ENCODE data around the gene TICAM1. TPM values are rescaled to one million over a fixed set of nuclear protein-coding genes. Genes with fewer than 3 reads are reported as not detected.

TICAM1 gene
- total and polyA plus RNA-seq, 10 of the 15 experiments (the other 5 are each of a cell fraction or from before 2014, with no cell fraction given) = 0.31 to 31.1 (median 5.3) TPM

DNA sequence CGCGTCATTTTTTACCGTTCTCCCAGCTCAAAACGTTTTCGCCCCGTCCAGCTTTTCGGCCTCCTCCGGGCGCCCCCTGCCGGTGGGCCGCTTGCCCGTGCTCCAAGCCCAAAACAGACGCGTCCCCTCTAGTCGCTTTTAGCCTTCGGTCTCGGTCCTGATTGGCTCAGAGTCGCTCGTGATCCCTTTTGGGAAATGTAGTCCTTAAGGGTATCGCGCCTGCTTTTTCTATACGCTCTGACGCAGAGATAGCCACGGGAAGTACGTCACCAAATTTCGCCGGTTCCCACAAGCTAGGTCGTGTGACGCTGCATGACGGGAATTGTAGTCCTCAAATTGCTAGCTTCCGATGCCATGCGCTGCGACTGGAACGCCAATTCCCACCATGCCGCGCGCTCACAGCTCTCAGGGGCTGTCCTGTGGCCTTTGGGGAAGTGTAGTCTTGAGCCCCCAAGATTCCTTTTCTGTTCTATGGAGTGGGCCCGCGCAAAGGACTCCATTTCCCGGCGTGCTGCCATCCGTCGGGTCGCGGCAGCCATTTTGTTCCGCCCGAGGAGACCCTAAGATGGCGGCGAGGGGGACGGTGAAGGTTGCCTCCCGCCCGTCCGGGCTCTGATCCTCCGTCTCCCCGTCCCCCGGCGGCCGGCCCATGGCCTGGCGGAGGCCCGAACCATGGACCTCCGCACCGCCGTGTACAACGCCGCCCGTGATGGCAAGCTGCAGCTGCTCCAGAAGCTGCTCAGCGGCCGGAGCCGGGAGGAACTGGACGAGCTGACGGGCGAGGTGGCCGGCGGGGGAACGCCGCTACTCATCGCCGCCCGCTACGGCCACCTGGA is 40.1 kb downstream of the TICAM1 start, which contains the start of gene FEM1A (continued):
- TF ChIP-seq SMARCA5 (IDR thresholded peaks at IDR 0.05) (no peak; the same call in 1 of the 2 replicates), SRF (IDR thresholded peaks at IDR 0.05; ENCODE audit: low read depth in 2 of 2, low read length in 2 of 2) (peak in 1 of 2 experiments; percentile 48; a peak in 2 of 4 replicates), NR2F1 (conservative IDR thresholded peaks at IDR 0.05) (peak; percentile 68), ATF7 (IDR thresholded peaks at IDR 0.05; ENCODE audit: low read depth) (peak; percentile 94), RCOR1 (conservative IDR thresholded peaks at IDR 0.05; ENCODE audit: low read depth, low read length) (no peak), RFX5 (IDR thresholded peaks at IDR 0.05; ENCODE audit: low read depth, low read length) (no peak), SREBF2 (IDR thresholded peaks at IDR 0.05; ENCODE audit: low read length) (no peak), CBFB (IDR thresholded peaks at IDR 0.05; ENCODE audit: low read depth) (peak; percentile 73), SREBF1 (IDR thresholded peaks at IDR 0.05; ENCODE audit: low read length) (peak; percentile 94), CHD2 (IDR thresholded peaks at IDR 0.05; ENCODE audit: borderline replicate concordance, low read depth, low read length) (peak; percentile 92), DPF2 (IDR thresholded peaks at IDR 0.05) (peak; percentile 56; the same call in 1 of the 2 replicates), WRNIP1 (IDR thresholded peaks at IDR 0.05; ENCODE audit: borderline replicate concordance, low read depth, low read length) (peak; percentile 79; the same call in 1 of the 2 replicates), RAD21 (IDR thresholded peaks at IDR 0.05; ENCODE audit: insufficient read depth, low read depth, low read length) (peak; percentile 72), NRF1 (conservative IDR thresholded peaks at IDR 0.05; ENCODE audit: low read depth, low read length) (peak; percentile 30; the same call in 1 of the 2 replicates), ESRRA (IDR thresholded peaks at IDR 0.05; ENCODE audit: low read length) (peak; percentile 92), MEF2B (IDR thresholded peaks at IDR 0.05; ENCODE audit: partially characterized antibody, poor library complexity, severe bottlenecking) (no peak), GATAD2B (conservative IDR thresholded peaks at IDR 0.05; ENCODE audit: low read depth) (0 out of 2 replicates have a peak, but pooled peaks have one; percentile 85), NBN (IDR thresholded peaks at IDR 0.05) (peak; percentile 98)
- TF ChIP-seq, protein P1, sequence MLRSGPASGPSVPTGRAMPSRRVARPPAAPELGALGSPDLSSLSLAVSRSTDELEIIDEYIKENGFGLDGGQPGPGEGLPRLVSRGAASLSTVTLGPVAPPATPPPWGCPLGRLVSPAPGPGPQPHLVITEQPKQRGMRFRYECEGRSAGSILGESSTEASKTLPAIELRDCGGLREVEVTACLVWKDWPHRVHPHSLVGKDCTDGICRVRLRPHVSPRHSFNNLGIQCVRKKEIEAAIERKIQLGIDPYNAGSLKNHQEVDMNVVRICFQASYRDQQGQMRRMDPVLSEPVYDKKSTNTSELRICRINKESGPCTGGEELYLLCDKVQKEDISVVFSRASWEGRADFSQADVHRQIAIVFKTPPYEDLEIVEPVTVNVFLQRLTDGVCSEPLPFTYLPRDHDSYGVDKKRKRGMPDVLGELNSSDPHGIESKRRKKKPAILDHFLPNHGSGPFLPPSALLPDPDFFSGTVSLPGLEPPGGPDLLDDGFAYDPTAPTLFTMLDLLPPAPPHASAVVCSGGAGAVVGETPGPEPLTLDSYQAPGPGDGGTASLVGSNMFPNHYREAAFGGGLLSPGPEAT (IDR thresholded peaks at IDR 0.05; ENCODE audit: low read depth) = peak; percentile 100
- TF ChIP-seq, protein P2, sequence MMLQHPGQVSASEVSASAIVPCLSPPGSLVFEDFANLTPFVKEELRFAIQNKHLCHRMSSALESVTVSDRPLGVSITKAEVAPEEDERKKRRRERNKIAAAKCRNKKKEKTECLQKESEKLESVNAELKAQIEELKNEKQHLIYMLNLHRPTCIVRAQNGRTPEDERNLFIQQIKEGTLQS (IDR thresholded peaks at IDR 0.05; ENCODE audit: borderline replicate concordance, extremely low read depth, low read depth, low read length) = peak; percentile 60; the same call in 1 of the 2 replicates
- TF ChIP-seq, protein P3, sequence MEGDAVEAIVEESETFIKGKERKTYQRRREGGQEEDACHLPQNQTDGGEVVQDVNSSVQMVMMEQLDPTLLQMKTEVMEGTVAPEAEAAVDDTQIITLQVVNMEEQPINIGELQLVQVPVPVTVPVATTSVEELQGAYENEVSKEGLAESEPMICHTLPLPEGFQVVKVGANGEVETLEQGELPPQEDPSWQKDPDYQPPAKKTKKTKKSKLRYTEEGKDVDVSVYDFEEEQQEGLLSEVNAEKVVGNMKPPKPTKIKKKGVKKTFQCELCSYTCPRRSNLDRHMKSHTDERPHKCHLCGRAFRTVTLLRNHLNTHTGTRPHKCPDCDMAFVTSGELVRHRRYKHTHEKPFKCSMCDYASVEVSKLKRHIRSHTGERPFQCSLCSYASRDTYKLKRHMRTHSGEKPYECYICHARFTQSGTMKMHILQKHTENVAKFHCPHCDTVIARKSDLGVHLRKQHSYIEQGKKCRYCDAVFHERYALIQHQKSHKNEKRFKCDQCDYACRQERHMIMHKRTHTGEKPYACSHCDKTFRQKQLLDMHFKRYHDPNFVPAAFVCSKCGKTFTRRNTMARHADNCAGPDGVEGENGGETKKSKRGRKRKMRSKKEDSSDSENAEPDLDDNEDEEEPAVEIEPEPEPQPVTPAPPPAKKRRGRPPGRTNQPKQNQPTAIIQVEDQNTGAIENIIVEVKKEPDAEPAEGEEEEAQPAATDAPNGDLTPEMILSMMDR (IDR thresholded peaks at IDR 0.05 in 2 of 3, conservative IDR thresholded peaks at IDR 0.05 in 1 of 3; ENCODE audit: control insufficient read depth in 2 of 3, extremely low read depth in 1 of 3, insufficient read depth in 1 of 3, low read depth in 3 of 3, low read length in 3 of 3) = peak; percentile 98 to 99 (median 99); a peak in 5 of 6 replicates
- TF ChIP-seq, protein P4, sequence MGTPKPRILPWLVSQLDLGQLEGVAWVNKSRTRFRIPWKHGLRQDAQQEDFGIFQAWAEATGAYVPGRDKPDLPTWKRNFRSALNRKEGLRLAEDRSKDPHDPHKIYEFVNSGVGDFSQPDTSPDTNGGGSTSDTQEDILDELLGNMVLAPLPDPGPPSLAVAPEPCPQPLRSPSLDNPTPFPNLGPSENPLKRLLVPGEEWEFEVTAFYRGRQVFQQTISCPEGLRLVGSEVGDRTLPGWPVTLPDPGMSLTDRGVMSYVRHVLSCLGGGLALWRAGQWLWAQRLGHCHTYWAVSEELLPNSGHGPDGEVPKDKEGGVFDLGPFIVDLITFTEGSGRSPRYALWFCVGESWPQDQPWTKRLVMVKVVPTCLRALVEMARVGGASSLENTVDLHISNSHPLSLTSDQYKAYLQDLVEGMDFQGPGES (IDR thresholded peaks at IDR 0.05) = no peak
- TF ChIP-seq, protein P5, sequence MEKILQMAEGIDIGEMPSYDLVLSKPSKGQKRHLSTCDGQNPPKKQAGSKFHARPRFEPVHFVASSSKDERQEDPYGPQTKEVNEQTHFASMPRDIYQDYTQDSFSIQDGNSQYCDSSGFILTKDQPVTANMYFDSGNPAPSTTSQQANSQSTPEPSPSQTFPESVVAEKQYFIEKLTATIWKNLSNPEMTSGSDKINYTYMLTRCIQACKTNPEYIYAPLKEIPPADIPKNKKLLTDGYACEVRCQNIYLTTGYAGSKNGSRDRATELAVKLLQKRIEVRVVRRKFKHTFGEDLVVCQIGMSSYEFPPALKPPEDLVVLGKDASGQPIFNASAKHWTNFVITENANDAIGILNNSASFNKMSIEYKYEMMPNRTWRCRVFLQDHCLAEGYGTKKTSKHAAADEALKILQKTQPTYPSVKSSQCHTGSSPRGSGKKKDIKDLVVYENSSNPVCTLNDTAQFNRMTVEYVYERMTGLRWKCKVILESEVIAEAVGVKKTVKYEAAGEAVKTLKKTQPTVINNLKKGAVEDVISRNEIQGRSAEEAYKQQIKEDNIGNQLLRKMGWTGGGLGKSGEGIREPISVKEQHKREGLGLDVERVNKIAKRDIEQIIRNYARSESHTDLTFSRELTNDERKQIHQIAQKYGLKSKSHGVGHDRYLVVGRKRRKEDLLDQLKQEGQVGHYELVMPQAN (conservative IDR thresholded peaks at IDR 0.05) = peak; percentile 80
